Ovary (tissue), 3 donors: ENCODE results near the gene MRPL48.

ENCODE experiments used
- EP300 ChIP-seq: sonication (generic); formaldehyde crosslinking; IDR thresholded peaks from one replicate; pipeline ENCODE4 v1.6.1; 2017; ENCODE audit warnings: antibody characterized with exemption
- TF ChIP-seq, protein P1 (sequence below), 3 donors: fragments of 450-650 bp in 2 of 3; fragments of 200-600 bp in 1 of 3; IDR thresholded peaks; one replicate each; pipeline versions ENCODE4 v1.5.1 to v1.8.0; 2016 to 2022; ENCODE audit warnings: antibody characterized with exemption in 3 of 3, mild to moderate bottlenecking in 1 of 3
- donor health status: DM: no; HTN: no; CAD: no.

DNA sequence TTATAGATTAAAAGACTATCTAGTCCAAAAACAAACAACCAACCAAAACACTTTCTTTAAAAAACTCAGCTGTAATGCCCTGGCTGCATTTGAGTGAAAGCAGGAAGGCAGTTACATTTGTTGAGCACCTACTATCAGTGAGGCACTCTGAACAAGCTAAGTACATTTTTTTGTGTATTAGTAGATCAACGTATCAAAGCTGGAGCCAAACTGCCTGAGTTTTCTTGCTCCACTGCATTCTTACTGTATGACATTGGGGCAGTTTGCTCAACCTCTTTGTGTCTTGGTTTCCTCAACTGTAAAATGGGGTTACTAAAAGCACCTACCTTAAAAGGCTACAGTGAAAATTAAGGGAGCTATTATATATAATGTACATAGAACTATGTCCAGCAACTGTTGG is 67.0 kb downstream of the MRPL48 start:
- TF ChIP-seq, protein P1, sequence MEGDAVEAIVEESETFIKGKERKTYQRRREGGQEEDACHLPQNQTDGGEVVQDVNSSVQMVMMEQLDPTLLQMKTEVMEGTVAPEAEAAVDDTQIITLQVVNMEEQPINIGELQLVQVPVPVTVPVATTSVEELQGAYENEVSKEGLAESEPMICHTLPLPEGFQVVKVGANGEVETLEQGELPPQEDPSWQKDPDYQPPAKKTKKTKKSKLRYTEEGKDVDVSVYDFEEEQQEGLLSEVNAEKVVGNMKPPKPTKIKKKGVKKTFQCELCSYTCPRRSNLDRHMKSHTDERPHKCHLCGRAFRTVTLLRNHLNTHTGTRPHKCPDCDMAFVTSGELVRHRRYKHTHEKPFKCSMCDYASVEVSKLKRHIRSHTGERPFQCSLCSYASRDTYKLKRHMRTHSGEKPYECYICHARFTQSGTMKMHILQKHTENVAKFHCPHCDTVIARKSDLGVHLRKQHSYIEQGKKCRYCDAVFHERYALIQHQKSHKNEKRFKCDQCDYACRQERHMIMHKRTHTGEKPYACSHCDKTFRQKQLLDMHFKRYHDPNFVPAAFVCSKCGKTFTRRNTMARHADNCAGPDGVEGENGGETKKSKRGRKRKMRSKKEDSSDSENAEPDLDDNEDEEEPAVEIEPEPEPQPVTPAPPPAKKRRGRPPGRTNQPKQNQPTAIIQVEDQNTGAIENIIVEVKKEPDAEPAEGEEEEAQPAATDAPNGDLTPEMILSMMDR (IDR thresholded peaks at IDR 0.05), result no peak
- no peak for TF ChIP-seq EP300
